GM19452 (cell line): ENCODE data around the gene POLD3.
"Not testable (repeated sequence)": the region's sequence is repeated elsewhere in the genome, so short reads cannot be mapped to it uniquely, and the experiment has no call there.

Source experiments
- ATAC-seq: cut with Tn5 transposase; IDR thresholded peaks from one replicate; pipeline ENCODE4 v1.9.1; 2021; ENCODE audit not compliant: unreplicated experiment

The POLD3 gene

DNA sequence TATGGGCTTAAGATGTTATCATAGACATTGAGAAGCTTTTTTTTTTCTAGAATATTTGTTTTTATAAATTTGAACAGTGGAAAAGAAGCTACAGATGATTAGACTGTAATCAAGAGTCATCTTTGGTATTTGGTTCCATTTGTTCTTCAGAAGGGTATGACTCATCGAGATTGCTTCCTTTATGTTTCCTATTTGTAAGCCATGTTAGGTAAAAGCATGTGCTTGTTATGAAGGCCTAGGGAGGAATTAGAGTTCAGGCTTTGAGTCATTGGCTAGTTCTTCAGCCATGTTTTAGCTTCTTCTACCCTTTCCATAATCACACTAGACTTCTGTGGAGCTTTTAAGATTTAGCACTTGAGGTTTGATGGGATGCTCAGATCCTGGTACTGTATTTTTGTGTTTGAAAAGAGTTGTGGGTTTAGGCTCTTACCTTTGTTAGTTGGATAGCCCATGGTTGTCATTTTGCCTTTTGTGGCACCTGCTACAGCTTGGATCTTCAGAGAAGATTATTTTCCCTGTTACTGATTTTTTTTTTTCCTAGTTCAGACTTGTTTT lies 44.3 kb downstream of the POLD3 start:
- no peak for ATAC-seq

DNA sequence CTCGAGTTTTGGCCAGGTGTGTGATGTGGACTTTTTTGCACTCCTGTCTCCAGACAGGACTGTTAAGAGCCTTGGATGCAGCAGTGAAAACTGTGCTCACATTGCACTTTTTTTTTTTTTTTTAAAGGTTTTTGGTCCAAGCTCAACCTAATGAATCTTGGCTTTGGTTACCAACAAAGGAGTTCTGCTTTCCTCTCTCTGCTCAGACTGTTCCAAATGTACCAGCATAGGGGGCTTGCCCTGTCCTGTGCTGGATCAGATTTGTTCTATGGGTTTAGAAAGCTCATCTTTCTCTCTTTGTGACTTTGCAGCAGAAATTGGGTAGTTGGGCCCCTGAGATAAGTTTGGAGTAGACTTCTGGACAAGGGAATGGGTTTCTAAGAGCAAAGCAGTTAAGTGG lies 45.3 kb downstream of the POLD3 start:
- ATAC-seq, result no peak

DNA sequence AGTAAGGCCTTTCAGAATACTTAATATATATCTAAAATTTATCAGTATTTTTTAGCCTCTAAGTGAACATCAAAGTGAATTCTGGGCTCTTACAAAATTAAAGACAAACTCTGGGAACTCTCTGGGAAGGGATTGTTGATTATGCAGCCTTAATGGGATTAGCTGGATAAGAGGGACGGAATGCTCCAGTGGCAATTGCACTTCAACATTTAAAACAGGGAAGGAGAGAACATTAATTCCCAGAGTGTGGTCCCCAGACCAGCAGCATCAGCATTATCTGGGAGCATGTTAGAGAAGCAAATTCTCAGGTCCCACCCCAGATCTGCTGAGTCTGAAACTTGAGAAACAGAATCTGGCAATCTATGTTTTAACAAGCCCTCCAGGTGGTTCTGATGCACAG lies 46.5 kb downstream of the POLD3 start:
- ATAC-seq, result no peak

DNA sequence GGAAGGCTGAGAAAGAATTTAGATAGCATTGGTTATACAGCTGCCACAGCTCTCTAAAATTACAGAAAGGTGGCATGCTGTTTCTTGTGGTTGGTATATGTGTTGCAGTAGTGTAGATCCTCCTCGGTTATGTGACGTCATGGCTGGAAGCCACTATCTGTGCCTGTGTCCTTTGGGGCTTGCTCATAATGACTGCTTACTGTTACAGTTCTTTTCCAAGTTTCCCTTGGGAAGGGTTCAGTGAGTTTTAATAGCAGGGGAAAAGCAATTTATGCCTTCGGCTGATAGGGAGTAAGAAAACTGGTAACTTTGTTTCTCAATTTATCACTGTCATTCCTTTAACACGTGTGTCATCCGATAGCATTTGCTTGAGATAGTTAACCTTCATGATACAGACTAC lies 47.2 kb downstream of the POLD3 start:
- no peak for ATAC-seq

DNA sequence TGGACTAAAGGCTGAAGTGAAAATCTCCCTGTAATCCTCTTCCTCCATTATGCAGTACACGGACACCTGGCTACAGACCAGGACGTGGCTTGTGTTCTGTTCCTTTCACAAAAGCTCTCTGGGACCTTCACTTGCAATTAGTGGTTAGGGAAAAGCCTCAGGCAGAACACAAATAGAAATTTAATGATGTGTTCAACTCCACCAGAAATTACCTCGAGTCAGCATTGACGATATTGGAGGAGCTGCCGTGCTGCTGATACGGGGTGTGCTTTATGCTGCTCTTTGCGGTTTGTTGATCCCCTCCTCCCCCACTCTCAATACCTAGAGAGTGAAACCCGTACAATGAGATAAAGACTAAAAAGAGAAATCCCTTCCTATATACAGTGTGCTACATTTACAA lies 48.9 kb downstream of the POLD3 start:
- no peak for ATAC-seq

DNA sequence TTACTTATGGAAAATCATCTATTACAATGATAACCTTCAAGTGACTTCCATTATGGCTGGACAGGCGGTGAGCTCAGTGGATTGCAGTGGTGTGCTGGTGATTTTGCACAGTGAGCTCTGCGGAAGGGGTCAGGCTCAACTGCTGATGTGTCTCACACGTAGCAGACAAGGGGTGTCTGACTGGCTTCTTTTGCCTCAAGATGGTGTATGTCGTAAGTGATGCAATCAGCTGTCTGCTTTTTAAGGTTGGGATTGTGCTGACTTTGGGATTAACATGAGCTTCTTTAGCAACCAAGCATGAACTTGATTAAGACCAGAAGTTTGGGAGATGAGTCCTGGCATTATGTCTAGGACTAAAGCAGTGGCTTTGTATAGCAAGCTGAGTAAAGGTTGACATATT lies 49.5 kb downstream of the POLD3 start:
- no peak for ATAC-seq

DNA sequence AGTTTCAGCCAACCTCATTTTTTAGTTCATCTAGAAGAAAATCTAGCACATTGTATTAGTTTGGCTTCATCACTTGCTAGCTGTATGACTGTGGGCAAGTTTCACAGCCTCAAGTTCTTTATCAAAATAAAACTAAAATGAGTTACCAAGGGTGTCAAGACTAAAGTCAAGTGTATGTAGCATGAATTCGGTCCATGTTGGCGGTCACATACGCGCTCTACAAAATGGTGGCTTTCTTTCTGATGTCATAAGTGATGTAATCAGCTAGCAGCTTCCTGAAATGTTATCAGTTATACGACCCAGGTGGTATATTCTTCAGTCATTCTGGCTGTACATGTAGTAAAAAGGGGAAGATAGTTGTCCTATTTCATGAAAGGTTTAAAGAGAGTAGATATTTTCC lies 50.5 kb downstream of the POLD3 start:
- no peak for ATAC-seq

DNA sequence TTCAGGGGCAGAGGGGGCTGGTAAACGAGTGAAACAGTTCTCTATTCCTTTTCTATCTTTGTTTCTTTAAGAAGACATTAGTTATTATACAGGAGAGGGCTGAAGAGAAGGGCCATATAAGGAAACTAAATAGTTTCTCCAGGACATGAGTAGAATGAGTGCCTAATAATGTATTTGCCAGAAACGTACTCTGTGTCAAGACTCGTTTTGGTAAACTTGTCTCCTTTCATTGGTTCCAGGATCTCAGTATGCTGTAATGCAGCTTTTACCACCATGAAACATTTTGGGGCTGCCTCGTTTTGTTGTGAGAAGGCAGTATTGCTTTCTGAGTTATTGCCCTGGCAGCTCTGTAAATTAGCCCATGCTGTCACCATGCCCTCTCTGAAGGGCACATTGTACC lies 51.7 kb downstream of the POLD3 start:
- ATAC-seq, result no peak

DNA sequence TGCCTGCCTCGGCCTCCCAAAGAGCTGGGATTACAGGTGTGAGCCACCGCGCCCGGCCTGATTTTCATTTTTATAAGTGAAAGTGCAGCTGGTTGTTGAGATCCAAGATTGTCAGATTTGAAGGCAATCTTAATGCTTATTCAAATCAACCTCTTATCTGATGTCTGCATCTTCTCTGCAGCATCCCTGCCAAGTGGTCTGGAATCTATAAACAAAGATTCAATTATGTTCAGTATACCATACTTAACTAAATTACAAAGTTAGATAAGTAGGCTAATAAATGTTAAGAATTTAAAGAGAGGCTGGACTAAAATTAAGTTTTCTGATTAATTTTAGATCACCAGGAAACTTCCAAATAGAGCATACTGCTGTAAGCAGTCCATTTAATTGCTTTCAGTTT lies 53.8 kb downstream of the POLD3 start:
- no peak for ATAC-seq

DNA sequence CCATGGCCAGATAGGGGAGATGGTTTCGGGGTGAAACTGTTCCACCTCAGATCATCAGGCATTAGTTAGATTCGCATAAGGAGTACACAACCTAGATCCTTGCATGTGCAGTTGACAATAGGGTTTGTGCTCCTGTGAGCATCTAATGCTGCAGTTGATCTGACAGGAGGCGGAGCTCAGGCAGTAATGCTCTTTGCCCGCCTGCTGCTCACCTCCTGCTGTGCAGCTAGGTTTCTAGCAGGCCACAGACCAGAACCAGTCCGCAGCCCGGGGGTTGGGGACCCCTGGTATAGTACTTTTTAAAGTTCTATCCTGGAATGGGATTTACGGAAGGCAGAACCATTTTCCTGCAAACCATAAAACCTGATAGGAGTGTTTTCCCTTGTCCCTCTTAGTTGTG lies 54.6 kb downstream of the POLD3 start:
- no peak for ATAC-seq

DNA sequence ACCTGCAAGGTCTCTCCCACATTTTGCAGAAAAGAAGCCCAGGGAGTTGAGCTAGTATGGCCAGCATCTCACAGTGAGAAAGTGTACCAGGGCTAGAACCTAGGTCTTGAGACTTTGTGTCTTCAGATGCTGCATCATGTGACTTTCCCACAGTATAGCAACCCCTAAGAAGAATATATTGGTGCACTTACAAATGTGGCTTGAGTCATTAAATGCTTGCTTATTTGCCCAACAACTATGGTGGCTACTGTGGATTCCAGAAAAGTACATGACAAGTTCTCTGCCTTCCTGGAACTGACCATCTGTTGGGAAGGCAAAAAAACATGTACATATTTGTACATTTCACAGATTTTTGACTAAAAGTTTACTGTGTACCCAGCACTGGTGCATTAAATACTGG lies 55.0 kb downstream of the POLD3 start:
- no peak for ATAC-seq

DNA sequence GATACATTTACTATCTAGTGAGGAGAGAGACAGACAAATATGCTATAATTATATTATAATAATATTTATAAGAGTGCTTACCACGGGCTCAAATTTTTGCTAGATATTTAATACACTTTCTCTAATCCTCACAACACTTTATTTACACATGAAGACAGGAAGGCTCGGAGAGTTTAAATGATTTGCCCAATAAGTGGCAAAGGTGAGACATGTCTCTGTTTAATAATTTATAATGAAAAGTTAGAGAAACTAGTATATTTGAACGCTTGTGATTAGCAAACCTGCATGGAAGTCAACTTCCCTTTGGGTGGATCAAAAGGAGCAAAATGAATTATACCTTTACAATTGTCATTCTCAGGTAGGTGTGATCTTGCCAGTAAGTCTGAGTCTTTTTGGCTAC lies 55.4 kb downstream of the POLD3 start:
- no peak for ATAC-seq

DNA sequence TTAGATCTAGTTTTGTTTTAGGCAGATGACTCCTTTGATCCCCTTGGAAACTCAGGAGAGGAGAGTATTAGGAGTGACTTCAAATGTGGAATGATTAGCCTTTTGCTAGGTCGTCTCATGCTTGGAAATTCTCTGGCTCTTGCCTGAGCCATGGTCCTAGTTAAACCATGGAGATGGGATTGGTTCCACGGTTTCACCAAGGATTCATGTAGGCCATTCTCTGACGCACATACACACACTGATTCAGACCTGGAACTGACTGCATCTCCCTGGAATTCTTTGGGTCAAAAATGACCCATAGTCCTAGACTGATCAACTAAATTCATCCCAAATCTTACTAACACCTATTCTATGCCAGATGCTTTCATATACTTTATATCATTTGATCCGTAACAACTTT lies 56.5 kb downstream of the POLD3 start:
- ATAC-seq, result no peak

DNA sequence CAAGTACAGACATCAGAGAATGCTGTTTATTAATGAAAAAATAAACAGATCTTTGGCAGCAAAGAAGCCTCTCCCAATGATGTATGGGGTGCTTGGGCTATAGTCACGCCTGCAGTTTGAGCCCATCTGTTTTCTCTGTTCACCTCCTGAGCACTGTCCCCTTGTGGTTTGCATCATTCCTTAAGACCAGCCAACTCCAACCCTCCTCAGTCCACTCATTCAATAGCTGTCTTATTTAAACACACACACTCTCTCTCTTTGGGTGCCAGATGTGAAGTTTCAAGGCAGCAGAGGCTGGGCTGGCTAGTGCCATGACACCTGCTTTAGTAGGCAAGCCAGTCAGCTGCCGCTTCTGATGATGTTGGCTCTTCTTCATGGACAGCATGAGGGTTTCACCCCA lies 58.1 kb downstream of the POLD3 start:
- no peak for ATAC-seq

DNA sequence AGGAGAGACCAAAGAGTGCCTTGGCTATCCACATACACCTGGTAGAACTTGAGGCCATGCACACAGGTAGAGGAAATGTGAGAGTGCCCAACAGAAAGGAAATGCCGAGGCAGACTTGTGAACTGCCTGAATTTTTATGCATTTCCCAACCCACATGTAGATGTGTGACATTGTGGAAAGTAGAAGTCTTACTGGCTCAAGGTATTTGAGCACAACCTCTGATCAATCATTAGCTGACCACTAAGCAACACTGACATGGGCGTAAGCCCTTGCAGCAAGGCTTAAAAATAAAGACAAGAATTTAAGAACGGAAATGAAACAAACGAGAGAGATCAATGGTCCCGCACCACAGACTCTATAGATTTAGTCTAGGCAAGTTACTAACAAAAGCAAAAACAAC lies 62.6 kb downstream of the POLD3 start:
- no peak for ATAC-seq

DNA sequence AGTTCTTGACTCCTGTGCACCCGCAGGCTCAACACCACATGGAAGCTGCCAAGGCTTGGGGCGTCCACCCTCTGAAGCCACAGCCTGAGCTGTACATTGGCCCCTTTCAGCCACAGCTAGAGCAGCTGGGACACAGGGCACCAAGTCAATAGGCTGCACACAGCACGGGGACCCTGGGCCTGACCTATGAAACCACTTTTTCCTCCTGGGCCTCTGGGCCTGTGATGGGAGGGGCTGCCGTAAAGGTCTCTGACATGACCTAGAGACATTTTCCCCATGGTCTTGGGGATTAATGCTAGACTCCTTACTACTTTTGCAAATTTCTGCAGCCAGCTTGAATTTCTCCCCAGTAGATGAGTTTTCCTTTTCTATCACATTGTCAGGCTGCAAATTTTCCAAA lies 66.7 kb downstream of the POLD3 start:
- not testable (repeated sequence) for ATAC-seq

DNA sequence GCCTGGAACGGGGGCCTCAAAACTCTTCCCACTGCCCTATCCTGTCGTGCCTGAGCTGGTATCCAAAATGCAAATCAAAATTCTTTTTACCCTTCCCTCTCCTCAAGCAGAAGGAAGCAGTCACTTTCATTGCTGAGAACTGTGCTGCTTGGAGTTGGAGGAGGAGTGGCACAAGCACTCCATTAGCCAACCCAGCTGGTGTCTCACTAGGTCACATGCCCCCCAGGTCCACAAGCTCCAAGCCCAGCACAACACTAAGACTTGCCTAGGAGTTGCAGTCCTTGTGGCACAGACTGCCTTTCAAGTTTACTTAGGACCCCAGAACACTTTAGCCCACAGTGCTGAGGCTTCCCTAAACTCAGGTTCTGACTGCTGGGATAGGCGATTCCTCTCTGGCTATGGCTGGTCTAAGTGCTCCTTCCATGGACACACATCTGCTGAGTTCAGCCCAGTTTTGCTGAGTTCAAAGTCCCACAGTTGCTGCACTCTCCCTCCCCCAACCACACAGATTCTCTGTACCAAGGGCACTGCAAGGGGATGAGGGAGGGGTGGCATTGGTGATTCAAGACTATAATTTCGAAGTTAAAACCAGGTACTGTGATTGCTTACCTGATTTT lies 70.2 kb downstream of the POLD3 start:
- no peak for ATAC-seq

DNA sequence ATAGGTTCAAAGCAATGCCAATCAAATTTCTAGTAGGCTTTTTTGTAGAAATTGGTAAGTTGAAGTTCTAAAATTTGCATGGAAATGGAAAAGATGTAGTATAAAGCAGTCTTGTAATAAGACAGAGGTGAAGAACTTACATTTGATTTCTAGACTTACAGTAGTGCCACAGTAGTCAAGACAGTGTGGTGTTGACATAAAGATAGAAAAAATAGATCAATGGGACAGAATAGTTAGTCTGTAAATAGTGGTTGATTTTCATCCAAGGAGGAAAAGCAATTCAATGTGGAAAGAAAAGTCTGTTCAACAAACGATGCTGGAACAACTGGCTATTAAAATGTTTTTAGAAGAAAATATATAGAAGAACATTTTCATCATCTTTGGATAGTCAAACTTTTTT lies 70.9 kb downstream of the POLD3 start:
- ATAC-seq, result no peak

DNA sequence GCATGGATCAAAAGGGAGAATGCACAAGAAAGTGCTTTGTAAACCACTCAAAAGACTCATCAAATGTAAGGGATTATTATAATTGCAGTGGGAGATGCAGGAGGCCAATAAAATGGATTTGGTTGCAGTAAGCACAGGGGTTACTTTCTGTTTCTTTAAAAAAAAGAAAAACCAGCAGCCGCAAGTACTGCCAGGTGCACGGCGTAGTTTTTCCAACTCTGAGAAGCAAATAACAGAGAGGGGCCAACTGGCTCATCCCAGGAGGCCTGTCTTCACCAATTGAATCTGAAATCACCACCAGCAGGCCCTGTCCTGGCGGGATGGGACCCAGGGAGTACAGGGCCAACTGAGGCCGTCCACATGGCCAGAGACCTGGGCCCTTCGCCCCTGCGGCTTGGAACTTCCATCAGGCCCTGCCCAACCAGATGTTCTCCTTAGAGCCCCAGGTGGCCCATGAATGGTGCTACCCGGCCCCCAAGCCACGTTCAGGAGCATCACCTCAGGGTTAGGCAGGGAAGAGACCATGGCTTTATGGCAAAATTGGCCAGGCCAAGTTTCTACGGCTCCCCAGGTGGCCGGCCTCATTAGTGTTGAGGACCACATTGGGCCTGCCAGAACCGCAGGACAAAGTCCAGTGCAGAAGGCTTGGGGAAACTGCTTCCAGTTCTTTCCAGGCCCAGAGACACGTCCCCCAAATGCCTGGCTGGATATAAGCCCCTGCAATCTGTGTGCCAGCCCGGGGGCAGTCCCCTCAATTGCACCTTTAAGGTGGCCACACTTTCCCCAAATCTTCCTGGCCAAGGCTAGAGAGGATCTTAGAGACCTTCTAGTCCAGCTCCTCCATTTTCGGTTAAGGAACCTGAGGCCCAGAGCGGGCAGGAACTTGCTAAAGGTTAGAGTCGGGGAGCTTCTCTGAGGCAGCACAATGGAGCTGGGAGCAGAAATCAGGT lies 77.1 kb downstream of the POLD3 start:
- ATAC-seq, result no peak

DNA sequence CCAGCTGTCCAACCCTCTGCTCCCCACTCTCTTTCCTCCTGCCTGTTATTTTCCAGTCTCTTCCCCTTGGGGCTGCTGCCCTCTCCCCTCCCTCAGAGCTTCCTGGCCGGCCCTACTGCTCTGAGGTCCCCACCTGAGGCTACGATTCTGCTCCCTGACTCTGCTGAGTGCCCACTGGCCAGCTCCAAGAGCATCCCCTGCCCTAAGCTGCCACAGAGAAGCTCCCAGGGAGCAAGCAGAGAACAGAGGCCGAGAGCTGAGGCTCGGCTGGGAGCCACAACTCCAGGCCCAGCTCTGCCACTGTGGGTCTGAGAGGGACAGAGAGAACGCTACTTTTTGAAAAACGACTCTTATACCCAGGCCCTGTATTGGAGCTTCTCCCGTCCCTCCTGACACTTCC lies 77.8 kb downstream of the POLD3 start:
- no peak for ATAC-seq

DNA sequence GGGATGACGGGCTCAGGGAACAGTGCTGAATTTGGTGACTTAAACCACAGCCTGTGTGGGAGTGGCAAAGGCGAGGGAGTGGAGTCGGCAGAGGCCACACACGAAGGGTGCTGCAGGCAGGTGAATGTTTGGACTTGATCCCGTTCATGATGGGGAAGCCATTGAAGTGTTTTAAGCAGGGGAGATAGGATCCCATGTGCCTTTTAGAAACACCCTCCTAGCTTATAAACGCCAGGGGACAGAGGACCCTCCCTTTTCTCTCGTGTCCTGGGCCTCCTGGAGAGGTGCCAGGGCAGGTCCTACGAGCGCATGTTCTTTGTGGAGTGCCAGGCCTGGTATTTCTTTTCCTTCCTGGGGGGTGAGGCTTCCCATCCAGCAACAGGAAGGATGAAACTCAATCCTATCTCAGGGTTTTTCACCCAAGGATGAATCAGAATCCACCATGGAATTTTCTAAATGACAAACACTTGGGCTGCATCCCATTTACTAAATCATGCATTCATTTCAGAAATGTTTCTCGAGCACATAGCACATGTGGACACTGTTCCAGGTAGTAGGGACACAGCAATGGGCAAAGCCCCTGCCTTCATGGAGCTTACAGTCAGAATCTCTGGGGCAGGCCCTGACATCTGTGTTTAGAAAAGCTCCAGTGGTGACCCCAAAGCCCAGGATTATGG lies 79.3 kb downstream of the POLD3 start:
- ATAC-seq, result no peak
